Liver (tissue), 9 donors: ENCODE data around the gene C6orf89. TPM values are rescaled to one million over a fixed set of nuclear protein-coding genes. Genes with fewer than 3 reads are reported as not detected.

Experiments
- DNase-seq: peaks from one replicate; pipeline ENCODE4 v3.0.0-alpha.2; 2017; ENCODE audit warnings: low spot score
- H3K27ac ChIP-seq, 2 donors: one replicate each; pipeline ENCODE4 v1.7.0; 2013; ENCODE audit warnings: inconsistent platforms in 2 of 2, low read length in 2 of 2, control low read depth in 1 of 2, low read depth in 1 of 2, mild to moderate bottlenecking in 1 of 2
- H3K27me3 ChIP-seq, 4 donors: one replicate each; pipeline versions ENCODE4 v1.6.1 to v1.7.0; 2013; ENCODE audit warnings: low read length in 3 of 4, inconsistent platforms in 1 of 4, mild to moderate bottlenecking in 1 of 4, moderate library complexity in 1 of 4; ENCODE audit not compliant: control insufficient read depth in 4 of 4, insufficient read depth in 4 of 4
- H3K36me3 ChIP-seq, 4 donors: one replicate each; pipeline versions ENCODE4 v1.6.1 to v1.7.0; 2013; ENCODE audit warnings: low read length in 3 of 4, mild to moderate bottlenecking in 3 of 4, low read depth in 1 of 4, moderate library complexity in 1 of 4; ENCODE audit not compliant: control insufficient read depth in 4 of 4, insufficient read depth in 3 of 4
- H3K4me1 ChIP-seq, 4 donors: one replicate each; pipeline versions ENCODE4 v1.6.1 to v1.7.0; 2013; ENCODE audit warnings: low read length in 3 of 4, mild to moderate bottlenecking in 3 of 4, moderate library complexity in 1 of 4; ENCODE audit not compliant: control insufficient read depth in 4 of 4, insufficient read depth in 4 of 4
- H3K4me3 ChIP-seq, 3 donors: one replicate each; pipeline versions ENCODE4 v1.6.1 to v1.7.0; 2013; ENCODE audit warnings: low read length in 3 of 3, control low read depth in 1 of 3, low read depth in 1 of 3, mild to moderate bottlenecking in 1 of 3
- H3K9ac ChIP-seq, 2 donors: one replicate each; pipeline ENCODE4 v1.7.0; 2013; ENCODE audit warnings: low read length in 2 of 2, mild to moderate bottlenecking in 2 of 2, moderate library complexity in 2 of 2, control low read depth in 1 of 2, low read depth in 1 of 2
- H3K9me3 ChIP-seq, 4 donors: one replicate each; pipeline versions ENCODE4 v1.6.1 to v1.7.0; 2013; ENCODE audit warnings: low read length in 3 of 4; ENCODE audit not compliant: control insufficient read depth in 4 of 4
- EGR1 ChIP-seq, 2 donors: IDR thresholded peaks; 2 replicates each; pipeline ENCODE4 v1.6.1; 2016 to 2018; ENCODE audit warnings: antibody characterized with exemption in 2 of 2, low read depth in 2 of 2
- FOXA1 ChIP-seq: IDR thresholded peaks from 2 replicates; pipeline ENCODE4 v1.6.1; 2016; ENCODE audit warnings: antibody characterized with exemption
- FOXA2 ChIP-seq: IDR thresholded peaks from 2 replicates; pipeline ENCODE4 v1.6.1; 2016; ENCODE audit warnings: antibody characterized with exemption
- GABPA ChIP-seq, 2 donors: IDR thresholded peaks in 1 of 2; conservative IDR thresholded peaks in 1 of 2; 2 replicates each; pipeline ENCODE4 v1.6.1; 2016; ENCODE audit warnings: antibody characterized with exemption in 2 of 2, mild to moderate bottlenecking in 1 of 2, moderate library complexity in 1 of 2
- HNF4A ChIP-seq, 2 donors: conservative IDR thresholded peaks; 2 replicates each; pipeline ENCODE4 v1.6.1; 2016; ENCODE audit warnings: antibody characterized with exemption in 2 of 2, mild to moderate bottlenecking in 2 of 2
- HNF4G ChIP-seq: IDR thresholded peaks from 2 replicates; pipeline ENCODE4 v1.6.1; 2016; ENCODE audit warnings: antibody characterized with exemption
- JUND ChIP-seq, 2 donors: IDR thresholded peaks; 2 replicates each; pipeline ENCODE4 v1.6.1; 2016; ENCODE audit warnings: antibody characterized with exemption in 2 of 2
- NR2F2 ChIP-seq: IDR thresholded peaks from 2 replicates; pipeline ENCODE4 v1.6.1; 2016; ENCODE audit warnings: antibody characterized with exemption
- RAD21 ChIP-seq, 2 donors: IDR thresholded peaks; 2 replicates each; pipeline ENCODE4 v1.6.1; 2016; ENCODE audit warnings: antibody characterized with exemption in 2 of 2, mild to moderate bottlenecking in 2 of 2
- RXRA ChIP-seq, 2 donors: IDR thresholded peaks; 2 replicates each; pipeline ENCODE4 v1.6.1; 2017 to 2018; ENCODE audit warnings: antibody characterized with exemption in 2 of 2, mild to moderate bottlenecking in 1 of 2
- SP1 ChIP-seq: IDR thresholded peaks from 2 replicates; pipeline ENCODE4 v1.6.1; 2018; ENCODE audit warnings: antibody characterized with exemption, mild to moderate bottlenecking
- TAF1 ChIP-seq: conservative IDR thresholded peaks from 2 replicates; pipeline ENCODE4 v1.6.1; 2016; ENCODE audit warnings: antibody characterized with exemption, mild to moderate bottlenecking
- YY1 ChIP-seq: IDR thresholded peaks from 2 replicates; pipeline ENCODE4 v1.6.1; 2016; ENCODE audit warnings: antibody characterized with exemption, mild to moderate bottlenecking
- WGBS: extraction: QIAGEN DNeasy Blood & Tissue Kit; methylation state at CpG from one replicate; pipeline ENCODE4 v1.1.7; 2013; 5-methylcytosine and 5-hydroxymethylcytosine counted together
- polyA plus RNA-seq, 2 donors: library from polyadenylated mRNA; stranded (reverse) in 1 of 2; unstranded in 1 of 2; fragments of 200-250 nt in 1 of 2; fragments of >200 nt in 1 of 2; fragmentation: Nextera tagmentation in 1 of 2; extraction: Ambion mirVana in 1 of 2; gene quantifications; one replicate each; pipeline versions ENCODE4 v1.2.1 to v1.2.3, GENCODE V29; 2013 to 2015
- total RNA-seq, 2 donors: library from RNA; depleted of rRNA; stranded (reverse); fragments of >200 nt; gene quantifications; one replicate each; pipeline ENCODE4 v1.2.3, GENCODE V29; 2014
- TF ChIP-seq, protein P1 (sequence below): IDR thresholded peaks from 2 replicates; pipeline ENCODE4 v1.6.1; 2016; ENCODE audit warnings: antibody characterized with exemption
- TF ChIP-seq, protein P2 (sequence below): IDR thresholded peaks from 2 replicates; pipeline ENCODE4 v1.6.1; 2016; ENCODE audit warnings: antibody characterized with exemption
- TF ChIP-seq, protein P3 (sequence below): IDR thresholded peaks from 2 replicates; pipeline ENCODE4 v1.6.1; 2016; ENCODE audit warnings: antibody characterized with exemption
- TF ChIP-seq, protein P4 (sequence below): IDR thresholded peaks from 2 replicates; pipeline ENCODE4 v1.6.1; 2016; ENCODE audit warnings: antibody characterized with exemption, mild to moderate bottlenecking
- donor health status: healthy.
- donor health status: healthy.
- donor health status: healthy.
- donor health status: healthy.
- donor health status: healthy.

The C6orf89 gene
- total and polyA plus RNA-seq, 4 donors: 14.0 to 27.2 (median 21.0) TPM

DNA sequence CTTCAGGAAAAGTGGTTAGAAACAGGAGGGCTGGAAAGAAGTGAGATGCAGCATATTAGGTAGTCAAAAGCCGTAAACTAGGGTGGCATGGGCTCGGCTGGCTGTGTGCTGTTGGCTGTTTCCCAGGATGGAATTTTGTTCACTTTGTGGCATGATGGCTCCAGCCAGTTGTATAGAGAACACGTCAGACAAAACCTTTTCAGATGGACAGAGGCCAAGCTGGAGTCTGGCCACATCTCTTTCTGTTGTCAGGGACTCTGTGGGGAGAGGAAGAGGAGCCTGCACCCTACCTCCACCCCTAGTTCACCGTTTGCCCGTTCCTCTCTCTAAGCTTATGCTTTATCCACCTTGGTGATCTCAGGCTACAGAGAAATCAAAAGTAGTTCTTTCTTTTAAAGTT is 22.0 kb downstream of the C6orf89 start:
- peaks cover 0 to 13% (median 9%) of the 10 kb centered on the region in 4 donors for H3K4me1 ChIP-seq
- no peak overlapping the region for H3K4me3 ChIP-seq
- peaks cover 6 to 14% (median 11%) of the 10 kb centered on the region in 4 donors for H3K36me3 ChIP-seq
- no peak for DNase-seq
- 79% methylated on average over 5 of the region's 5 CpGs for WGBS
- TF ChIP-seq RXRA (IDR thresholded peaks at IDR 0.05) (no peak), FOXA1 (no peak), HNF4A (conservative IDR thresholded peaks at IDR 0.05) (no peak), JUND (IDR thresholded peaks at IDR 0.05) (no peak), HNF4G (no peak), YY1 (no peak), NR2F2 (no peak), EGR1 (IDR thresholded peaks at IDR 0.05; ENCODE audit: low read depth in 2 of 2) (no peak), GABPA (IDR thresholded peaks at IDR 0.05 in 1 of 2, conservative IDR thresholded peaks at IDR 0.05 in 1 of 2) (no peak), FOXA2 (no peak), SP1 (no peak)
- TF ChIP-seq, protein P1, sequence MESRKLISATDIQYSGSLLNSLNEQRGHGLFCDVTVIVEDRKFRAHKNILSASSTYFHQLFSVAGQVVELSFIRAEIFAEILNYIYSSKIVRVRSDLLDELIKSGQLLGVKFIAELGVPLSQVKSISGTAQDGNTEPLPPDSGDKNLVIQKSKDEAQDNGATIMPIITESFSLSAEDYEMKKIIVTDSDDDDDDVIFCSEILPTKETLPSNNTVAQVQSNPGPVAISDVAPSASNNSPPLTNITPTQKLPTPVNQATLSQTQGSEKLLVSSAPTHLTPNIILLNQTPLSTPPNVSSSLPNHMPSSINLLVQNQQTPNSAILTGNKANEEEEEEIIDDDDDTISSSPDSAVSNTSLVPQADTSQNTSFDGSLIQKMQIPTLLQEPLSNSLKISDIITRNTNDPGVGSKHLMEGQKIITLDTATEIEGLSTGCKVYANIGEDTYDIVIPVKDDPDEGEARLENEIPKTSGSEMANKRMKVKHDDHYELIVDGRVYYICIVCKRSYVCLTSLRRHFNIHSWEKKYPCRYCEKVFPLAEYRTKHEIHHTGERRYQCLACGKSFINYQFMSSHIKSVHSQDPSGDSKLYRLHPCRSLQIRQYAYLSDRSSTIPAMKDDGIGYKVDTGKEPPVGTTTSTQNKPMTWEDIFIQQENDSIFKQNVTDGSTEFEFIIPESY: no peak
- TF ChIP-seq, protein P2, sequence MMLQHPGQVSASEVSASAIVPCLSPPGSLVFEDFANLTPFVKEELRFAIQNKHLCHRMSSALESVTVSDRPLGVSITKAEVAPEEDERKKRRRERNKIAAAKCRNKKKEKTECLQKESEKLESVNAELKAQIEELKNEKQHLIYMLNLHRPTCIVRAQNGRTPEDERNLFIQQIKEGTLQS: no peak
- TF ChIP-seq, protein P3, sequence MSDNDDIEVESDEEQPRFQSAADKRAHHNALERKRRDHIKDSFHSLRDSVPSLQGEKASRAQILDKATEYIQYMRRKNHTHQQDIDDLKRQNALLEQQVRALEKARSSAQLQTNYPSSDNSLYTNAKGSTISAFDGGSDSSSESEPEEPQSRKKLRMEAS: no peak
- no peaks in the 10 kb centered on the region for H3K9me3 ChIP-seq
- no peaks in the 10 kb centered on the region for H3K27me3 ChIP-seq
- H3K27ac ChIP-seq: no peak overlapping the region
- H3K9ac ChIP-seq: no peak overlapping the region

DNA sequence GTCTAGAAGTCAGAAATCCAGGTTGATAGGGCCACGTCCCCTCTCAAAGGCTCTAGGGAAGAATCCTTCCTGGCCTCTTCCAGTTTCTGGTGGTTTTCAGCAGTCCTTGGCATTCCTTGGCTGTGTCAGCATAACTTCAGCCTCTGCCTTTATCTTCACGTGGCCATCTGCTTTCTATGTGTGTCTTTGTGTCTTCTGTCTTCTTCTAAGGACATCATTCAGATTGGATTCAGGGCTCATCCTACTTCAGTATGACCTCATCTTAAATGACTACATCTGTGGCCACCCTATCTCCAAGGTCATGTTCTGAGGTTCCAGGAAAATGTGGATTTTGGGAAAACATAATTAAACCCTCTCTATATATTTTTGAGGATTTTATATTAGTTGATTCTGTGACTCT is 23.0 kb downstream of the C6orf89 start:
- H3K27ac ChIP-seq: no peak overlapping the region
- 87% methylated on average over 2 of the region's 2 CpGs for WGBS
- TF ChIP-seq JUND (IDR thresholded peaks at IDR 0.05): no peak
- TF ChIP-seq HNF4G: no peak
- TF ChIP-seq GABPA (IDR thresholded peaks at IDR 0.05 in 1 of 2, conservative IDR thresholded peaks at IDR 0.05 in 1 of 2): no peak
- TF ChIP-seq, protein P2: no peak
- no peak for TF ChIP-seq EGR1 (IDR thresholded peaks at IDR 0.05; ENCODE audit: low read depth in 2 of 2)
- no peak for TF ChIP-seq FOXA2
- TF ChIP-seq RAD21 (IDR thresholded peaks at IDR 0.05): no peak
- TF ChIP-seq YY1: no peak
- TF ChIP-seq, protein P1: no peak
- TF ChIP-seq, protein P4, sequence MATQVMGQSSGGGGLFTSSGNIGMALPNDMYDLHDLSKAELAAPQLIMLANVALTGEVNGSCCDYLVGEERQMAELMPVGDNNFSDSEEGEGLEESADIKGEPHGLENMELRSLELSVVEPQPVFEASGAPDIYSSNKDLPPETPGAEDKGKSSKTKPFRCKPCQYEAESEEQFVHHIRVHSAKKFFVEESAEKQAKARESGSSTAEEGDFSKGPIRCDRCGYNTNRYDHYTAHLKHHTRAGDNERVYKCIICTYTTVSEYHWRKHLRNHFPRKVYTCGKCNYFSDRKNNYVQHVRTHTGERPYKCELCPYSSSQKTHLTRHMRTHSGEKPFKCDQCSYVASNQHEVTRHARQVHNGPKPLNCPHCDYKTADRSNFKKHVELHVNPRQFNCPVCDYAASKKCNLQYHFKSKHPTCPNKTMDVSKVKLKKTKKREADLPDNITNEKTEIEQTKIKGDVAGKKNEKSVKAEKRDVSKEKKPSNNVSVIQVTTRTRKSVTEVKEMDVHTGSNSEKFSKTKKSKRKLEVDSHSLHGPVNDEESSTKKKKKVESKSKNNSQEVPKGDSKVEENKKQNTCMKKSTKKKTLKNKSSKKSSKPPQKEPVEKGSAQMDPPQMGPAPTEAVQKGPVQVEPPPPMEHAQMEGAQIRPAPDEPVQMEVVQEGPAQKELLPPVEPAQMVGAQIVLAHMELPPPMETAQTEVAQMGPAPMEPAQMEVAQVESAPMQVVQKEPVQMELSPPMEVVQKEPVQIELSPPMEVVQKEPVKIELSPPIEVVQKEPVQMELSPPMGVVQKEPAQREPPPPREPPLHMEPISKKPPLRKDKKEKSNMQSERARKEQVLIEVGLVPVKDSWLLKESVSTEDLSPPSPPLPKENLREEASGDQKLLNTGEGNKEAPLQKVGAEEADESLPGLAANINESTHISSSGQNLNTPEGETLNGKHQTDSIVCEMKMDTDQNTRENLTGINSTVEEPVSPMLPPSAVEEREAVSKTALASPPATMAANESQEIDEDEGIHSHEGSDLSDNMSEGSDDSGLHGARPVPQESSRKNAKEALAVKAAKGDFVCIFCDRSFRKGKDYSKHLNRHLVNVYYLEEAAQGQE: no peak
- TF ChIP-seq NR2F2: no peak
- TF ChIP-seq, protein P3: no peak
- TF ChIP-seq FOXA1: no peak
- no peak for TF ChIP-seq SP1
- TF ChIP-seq TAF1: no peak

More for the DNA sequence above, 23.0 kb downstream of the C6orf89 start:
- Histone ChIP-seq H3K4me1 (peaks cover 6 to 17% (median 11%) of the 10 kb centered on the region in 4 donors), H3K9ac (no peak overlapping the region), H3K36me3 (peaks cover 4 to 11% (median 7%) of the 10 kb centered on the region in 4 donors), H3K9me3 (no peaks in the 10 kb centered on the region), H3K27me3 (no peaks in the 10 kb centered on the region), H3K4me3 (no peak overlapping the region)
- no peak for DNase-seq
